ENCODE measurements around the gene ADCY1.

ADCY1 gene

DNA sequence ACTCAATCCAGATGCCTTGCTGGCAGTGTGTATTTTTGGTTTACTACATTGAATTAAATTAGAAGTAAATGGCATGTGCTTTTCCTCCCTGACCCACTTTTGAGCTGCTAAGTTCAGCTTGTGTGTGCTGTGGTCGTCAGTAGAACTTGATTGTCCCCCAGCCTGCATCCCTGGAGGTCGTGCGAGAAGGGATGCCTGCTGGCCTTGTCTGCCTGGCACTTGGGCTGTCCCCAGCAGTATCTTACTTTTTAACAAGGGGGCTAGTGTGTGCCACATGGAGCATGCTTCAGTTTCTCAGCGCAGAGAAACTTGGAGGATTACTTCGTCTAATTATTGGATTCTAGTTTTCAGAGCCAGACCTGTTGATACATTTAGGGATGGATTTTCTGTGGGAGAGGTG is 80.2 kb downstream of the ADCY1 start:
- DNase-seq: no peak

DNA sequence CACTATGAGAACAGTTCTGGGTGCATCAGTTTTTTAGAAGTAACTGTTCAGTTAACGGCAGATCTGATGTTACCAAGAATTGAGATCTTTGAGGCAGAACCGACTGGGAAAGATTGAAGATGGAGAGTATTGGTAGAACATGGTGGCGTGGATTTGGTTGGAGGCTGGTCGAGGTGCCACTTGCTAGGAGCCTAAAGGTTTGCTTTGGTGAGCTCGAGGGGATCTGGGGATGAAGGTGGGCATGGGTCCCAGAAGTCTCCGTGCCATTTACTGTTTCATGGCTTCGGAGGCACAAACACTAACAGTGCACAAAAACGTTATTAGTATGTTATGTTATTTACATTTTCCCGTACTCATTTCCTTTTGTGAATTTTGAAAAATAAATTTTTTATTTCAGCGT is 81.4 kb downstream of the ADCY1 start:
- DNase-seq: no peak

DNA sequence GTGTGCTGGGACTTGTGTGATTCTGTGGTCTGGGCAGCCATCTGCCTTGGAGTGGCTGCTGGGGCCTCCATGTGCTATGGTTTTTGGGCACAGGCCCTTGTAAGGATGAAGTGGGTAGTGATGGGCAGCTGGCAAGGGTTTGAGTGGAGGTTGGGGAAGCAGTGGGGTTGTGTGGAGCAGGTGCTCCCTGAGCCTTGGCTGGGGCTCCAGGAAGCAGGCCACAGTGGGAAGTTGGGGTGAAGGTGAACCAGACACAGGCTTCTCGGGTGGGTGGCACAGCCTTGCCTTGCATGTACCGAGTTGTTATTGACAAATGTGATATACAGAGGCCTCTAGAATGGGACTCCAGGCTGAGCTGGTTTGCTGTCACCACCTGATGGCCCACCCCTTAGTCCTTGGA is 82.3 kb downstream of the ADCY1 start:
- no peak for DNase-seq

DNA sequence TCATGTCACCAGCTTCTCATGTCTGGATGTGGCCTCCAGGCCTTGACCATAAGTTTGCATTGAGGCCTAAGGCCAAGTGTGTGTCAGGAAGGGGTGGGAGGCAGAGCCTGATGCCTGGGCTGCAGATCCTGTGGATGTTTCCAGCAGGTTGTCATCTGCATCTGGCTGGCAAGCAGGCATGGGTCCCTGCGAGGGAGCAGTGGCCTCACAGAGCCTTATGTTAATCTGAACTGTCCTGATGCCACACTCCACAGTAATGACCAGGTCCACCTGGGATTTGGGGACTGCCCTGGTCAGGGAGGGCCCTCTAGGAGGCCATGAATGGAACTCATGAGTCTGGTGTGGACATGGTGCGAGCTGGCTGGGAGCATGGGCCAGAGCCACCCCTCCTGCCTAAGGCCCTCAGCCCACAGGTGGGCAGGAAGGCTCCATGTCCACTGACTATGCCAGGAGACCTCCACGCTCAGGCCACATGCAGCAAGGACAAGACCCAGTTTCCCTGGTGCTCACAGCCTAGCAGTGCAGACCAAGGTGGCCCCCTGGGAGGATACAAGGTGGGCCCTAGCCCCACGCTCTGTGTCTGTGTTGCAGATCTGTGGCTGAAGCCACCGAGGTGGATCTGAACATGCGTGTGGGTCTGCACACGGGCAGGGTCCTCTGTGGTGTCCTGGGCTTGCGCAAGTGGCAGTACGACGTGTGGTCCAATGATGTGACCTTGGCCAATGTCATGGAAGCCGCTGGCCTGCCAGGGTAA is 83.1 kb downstream of the ADCY1 start:
- no peak for DNase-seq

DNA sequence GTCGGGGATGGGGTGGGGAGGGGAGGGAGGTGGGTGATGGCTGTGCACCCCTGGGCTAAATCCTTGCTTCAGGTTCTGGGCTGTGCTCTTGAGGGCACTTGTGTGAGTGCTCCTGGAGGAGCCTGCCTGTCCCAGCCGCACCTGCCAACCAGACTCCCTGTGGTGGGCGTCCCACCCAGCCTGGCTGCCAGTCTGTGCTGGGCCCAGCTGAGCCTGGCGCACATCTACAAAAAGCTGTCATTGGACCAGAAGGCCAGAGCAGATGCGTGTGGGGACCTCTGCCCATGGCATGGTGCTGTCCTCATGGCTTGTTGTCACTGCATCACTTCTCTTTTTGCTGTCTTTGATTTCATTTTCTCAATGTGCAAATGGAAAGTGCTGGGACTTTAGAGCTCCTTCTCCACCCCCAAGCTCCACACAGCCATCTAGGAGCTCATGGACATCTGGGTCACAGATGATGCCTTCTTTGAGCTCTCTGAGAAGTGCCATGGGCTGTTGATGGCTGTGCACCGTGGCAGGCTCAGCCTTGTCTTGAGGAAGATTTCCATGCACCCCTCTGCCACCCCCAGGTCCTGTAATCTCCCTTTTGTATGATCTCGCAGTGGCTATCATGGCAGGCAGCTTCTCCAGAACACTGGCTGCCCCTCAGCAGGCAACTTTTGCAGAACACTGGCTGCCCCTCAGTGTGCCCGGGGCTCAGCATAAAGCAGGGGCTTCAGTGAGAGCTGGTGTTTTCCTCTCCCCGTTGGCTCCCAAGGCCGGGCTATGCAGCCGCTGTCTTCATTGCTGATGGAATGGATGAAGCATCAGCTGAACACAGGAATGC is 83.9 kb downstream of the ADCY1 start:
- DNase-seq: no peak

DNA sequence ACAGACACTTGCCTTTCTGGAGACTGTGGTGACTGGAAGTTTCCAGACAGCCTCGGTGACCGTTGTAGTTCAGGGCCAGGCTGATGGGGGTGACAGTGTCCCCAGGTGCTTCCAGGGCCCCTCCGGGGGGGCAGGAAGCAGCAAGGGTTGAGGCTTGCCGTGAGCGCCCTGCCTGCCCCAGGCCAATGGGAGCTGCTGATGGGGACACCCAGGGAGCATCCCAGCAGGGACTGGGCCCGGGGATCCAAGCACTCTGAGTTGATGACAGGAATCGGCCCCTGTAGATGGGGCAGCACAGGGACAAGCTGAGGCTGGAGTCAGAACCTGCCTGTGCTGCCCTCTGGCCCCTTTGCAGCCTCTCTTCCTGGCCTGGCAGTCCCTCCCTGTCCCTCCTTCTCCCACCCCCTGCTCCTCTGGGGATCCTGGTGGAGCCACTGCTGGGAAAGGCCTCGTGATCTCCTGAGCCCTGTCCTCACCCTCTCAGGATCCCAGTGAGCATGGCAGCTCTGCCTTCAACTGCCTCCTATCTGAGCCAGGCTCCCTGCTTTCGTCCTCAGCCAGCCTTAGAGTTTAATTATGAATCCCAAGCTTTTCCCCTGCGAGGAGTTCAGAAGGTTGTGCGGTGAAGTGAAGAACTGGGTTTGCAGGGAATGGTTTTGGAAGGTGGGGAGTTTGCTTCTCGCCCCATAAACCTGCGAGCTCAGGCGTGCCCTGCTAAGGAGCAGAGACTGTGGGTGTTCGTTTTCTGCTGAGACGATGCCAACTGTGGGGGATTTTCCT is 84.7 kb downstream of the ADCY1 start:
- DNase-seq: no peak

DNA sequence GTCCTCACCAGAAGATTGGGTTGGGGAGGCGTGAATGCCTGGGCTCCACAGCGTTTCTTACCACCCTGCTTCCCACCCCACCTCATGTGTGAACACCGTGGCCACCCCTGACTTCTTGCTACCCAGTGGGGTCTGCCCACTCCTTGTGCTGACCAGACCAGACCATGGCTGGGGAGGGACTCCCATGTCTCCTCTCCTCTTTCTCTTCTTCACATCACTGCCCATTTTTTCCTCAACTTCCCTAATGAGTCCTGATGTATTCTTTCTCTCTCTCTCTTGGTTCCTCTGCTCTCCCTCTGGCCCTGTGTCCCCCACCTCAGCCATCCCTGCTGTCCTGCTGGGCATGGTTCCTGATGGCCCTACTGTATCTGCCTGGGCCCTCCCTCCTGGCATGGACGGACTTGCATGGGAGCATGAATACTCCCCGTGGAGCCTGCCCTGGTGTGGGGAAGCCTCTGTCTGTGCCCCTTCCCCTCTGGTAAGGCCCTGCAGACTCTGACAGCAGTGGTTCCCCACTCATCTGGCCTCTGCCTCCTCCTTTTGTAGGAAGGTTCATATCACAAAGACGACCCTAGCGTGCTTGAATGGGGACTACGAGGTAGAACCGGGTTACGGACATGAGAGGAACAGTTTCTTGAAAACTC is 85.5 kb downstream of the ADCY1 start:
- no peak for DNase-seq

DNA sequence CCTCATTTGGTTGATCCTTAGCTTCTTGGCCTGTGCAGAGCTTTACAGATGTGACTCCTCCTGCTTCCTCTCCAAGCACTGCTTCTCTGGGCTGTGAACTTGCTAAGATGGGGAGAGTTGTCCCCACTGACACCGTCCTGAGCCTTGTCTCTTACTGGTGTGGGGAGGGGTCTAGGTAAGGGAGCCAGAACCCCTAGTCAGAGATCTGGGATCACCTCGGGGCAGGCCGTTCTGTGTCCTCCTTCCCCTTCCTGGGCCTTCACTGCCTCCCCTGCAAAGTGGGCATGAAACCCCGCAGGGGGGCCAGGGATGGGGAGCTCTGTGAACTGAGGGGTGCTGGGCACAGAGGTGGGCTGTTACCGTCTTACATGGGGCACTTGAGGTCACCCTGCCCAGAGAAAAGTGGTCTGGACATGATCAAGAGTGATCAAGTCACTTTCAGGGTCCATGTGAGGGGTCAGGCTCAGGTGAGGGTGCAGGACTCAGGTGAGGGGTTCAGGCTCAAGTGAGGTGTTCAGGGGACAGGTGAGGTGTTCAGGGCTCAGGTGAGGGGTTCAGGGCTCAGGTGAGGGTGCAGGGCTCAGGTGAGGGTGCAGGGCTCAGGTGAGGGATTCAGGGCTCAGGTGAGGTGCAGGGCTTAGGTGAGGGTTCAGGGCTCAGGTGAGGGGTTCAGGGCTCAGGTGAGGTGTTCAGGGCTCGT is 86.2 kb downstream of the ADCY1 start:
- DNase-seq: no peak

DNA sequence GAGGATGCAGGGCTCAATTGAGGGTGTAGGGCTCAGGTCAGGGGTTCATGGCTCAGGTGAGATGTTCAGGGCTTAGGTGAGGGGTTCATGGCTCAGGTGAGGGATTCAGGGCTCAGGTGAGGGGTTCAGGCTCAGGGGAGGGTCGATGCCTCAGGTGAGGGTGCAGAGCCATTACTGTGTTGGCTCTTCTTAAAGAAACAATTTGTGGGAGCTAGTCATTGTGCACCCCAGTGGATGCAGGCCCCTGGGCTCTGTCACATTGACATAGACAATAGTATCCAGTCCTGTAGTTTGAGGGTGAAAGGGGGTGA is 86.7 kb downstream of the ADCY1 start:
- no peak for DNase-seq

DNA sequence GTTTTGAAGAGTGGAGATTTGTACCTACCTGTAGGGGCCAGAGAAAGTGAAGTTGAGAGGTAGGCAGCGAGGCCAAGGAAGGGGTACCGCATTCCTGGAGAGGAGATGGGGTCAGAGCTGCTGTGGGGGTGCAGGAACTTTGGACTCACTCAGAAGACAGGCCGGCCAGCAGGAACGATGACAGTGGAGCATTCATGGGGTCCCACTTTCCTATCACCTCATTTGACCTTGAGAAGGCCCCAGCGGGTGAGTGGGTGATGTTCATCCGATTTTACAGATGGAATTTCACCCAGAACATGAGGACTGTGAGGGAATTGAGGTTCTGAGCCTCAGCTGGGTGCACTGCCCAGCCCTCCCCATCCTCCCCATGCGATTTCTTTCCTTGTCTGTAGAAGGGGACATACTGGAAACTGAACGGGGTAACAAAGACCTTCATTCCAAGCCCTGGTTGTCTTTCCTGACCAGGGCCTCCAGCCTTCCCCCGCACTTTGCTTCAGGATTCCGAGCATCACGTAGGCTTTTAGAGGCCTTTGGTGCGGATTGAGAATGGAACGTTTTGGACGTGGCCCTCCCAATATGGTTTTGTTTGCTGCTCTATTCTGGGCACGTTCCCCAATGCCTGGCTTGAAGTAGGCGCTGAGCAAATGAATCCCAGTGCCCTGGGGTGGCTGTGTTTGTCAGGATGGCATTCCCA is 87.3 kb downstream of the ADCY1 start:
- DNase-seq: no peak

DNA sequence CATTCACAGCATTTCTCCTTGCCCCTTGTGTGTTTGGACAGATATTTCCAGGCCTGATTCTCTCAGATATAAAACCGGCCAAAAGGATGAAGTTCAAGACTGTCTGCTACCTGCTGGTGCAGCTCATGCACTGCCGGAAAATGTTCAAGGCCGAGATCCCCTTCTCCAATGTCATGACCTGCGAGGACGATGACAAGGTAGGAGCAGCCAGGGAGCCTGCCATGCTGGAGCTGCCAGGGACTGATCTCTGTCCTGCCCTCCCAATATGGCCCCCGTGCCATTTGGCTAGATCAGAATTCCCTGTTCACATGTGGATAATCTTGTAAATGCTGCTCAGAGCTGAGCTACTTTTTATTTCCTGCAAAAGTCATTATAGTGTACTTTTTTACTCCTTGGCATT is 87.8 kb downstream of the ADCY1 start:
- no peak for DNase-seq

DNA sequence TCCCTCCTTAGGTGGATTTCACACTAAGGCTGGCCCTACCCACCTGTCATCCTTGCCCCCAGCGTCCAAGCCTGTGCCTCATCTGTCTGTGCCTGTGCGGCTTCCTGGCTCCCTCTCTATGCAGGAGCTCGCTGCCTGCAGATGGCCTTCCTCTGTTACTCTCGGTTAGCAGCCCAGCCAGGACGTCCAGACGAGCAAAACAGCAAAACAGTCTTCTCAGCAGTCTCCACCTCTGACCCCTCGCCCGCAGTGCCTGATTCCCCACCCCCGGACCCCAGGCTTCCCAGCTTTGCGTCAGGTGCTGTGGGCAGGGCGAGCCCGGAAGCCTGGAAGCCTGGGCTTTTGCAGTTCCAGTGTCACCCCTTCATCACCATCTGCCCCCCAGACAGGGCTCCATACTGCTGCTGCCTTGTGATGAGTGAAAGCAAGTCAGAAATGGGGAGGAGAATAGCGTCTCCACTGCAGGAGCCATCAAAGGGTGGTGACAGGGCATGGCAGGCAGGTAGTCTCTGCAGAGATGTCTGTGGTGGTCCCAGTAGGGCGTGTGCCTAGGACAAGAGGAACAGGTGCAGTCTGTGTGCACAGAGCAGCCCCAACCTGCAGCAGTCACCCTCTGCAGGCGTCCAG is 88.5 kb downstream of the ADCY1 start:
- DNase-seq: no peak

DNA sequence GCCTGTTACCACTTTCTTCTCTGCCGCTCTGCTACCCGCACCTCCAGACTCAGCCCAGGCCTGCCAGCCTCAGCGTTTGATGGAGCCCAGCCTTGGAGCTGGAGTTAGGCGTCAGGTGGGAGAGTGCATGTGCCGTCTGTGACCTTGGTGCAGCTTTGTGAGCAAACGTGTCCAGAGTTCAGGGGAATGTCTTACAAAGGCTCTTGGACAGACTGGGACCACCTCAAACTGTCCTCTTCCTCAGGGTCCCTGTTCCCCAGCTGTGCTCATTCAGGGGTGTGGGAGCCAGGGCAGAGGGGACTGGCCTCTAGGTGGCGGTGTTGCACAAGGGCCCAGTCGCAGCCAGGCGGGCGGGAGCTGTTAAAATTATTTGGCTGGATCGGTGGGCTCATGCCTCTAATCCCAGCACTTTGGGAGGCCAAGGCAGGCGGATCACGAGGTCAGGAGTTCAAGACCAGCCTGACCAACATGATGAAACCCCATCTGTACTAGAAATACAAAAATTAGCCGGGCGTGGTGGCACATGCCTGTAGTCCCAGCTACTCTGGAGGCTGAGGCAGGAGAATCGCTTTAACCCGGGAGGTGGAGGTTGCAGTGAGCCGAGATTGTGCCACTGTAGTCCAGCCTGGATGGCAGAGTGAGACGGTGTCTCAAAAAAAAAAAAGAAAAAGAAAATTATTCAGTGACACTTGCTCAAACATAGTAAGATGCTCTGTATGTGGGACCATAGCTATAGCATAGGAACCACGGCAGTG is 89.2 kb downstream of the ADCY1 start:
- no peak for DNase-seq

DNA sequence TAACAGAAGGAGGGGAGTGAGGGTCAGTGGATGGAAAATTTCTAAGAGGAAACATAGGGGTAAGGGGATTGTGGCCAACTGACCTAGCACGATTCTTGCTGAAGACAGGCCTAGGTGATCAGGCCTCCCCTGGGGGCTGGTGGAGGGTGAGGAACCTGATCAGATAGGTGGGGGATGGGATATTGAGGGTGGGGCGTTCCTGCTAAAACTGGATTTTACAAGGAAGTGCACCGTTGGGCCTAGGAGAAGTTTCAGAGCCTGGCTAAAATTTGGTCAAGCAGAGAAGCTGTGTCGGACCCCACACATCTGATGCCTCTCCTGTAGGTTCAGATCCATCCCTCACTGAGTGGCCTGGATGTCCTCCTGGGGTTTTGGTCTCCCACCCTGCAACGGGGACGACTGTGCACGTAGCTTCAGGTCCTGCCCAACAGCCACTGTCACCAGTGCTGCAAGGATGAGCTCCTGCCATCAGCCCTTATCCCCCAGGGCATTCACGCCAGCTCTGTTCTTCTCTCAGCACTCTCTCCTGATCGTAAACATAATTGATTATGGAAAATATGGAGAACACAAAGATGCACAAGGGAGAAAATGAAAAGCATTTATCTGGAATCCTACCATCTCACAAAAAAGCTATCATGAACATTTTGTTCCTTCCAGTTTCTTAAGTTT is 89.9 kb downstream of the ADCY1 start:
- no peak for DNase-seq

DNA sequence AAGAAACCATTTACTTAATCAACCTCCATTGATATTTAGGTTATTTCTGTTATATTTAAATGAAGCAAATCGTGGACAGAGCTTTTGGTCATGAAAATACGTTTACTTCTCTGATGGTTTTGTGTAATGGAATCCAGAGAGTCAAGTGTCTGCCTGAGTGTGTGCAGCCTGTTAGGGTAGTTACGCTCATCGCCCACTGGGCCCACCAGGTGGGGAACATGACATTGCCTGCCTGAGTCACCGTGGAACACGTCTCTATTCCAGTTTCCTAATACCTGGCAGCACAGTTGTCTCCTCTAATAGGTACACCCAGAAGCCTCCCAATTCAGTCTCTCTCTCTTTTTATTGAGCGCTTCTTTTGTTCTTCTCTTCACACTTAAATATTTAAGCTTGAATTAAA is 91.0 kb downstream of the ADCY1 start:
- no peak for DNase-seq

DNA sequence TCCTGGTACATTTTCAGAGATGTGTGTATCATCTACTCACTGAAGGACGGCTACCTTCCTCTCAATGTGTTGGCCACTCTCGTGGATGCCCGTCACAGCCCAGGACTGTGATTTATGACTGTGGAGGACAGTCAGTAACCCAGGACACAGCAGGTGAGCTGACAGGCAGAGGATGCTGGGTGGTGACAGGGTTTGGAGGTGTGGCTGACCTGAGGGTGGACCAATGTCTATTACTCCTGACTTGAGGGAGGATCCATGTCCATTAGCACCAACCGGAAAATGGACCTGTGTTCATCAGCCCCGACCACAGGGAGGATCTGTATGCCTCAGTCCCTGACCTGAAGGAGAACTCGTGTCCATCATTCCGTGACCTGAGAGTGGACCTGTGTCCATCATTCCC is 96.1 kb downstream of the ADCY1 start:
- no peak for DNase-seq

DNA sequence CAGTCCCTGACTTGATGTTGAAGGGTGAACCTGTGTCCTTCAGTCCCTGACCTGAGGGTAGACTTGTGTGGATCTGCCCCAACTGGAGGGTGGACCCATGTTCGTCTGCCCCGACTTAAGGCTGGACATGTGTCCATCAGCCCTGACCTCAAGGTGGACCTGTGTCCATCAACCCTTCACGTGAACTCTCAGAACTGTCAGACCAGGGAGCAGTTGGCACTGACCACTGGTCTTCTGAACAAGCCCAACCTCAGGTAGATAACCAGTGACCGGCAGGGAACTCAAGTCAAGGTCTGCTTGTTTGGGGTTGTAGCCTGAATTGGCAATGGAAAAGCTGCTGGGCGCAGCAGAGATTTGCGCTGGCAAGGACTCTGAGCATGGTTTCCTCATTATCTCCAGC is 96.5 kb downstream of the ADCY1 start:
- no peak for DNase-seq

DNA sequence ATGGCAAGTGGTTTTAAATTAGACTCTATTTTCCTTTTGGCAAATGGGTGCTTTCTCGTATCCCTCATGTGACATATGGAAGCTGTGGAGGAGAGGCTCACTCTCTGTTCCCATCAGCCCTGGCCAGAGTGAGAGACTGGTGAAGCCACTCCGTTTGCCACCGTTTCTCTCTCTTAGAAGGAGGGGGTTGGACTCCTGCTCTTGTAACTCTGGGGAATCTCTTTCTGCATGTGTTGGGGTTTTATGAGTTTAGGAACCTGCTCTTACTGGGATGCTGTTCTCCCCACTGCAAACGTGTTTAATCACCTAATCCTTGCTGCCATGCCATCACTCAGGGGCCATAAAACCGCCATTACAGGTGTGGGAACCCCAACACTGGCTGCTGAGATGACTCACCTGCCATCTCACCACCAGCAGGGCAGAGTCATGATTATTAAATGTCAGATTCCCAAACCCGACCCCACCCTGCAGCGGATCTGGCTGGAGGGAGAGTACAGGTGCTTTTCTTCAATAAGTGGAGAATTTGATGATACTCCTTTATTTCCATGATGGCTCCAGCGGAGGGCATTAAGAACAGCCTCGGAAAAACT is 103.2 kb downstream of the ADCY1 start:
- DNase-seq: no peak

DNA sequence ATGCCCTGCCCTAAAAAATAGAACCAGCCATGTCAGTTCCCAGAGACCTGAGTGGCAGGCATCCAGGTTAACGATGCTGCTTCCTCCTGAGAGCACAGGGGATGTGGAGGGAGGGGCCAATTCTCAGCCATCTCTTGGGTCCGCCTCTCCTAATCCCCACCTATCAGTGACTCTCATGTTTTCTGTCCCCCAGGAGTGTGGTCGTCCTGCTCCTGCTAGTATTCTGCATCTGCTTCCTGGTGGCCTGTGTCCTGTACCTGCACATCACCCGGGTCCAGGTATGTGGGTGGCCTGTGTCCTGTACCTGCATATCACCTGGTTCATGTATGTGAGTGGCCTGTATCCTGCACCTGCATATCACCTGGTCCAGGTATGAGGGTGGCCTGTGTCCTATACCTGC is 105.3 kb downstream of the ADCY1 start:
- no peak for DNase-seq

DNA sequence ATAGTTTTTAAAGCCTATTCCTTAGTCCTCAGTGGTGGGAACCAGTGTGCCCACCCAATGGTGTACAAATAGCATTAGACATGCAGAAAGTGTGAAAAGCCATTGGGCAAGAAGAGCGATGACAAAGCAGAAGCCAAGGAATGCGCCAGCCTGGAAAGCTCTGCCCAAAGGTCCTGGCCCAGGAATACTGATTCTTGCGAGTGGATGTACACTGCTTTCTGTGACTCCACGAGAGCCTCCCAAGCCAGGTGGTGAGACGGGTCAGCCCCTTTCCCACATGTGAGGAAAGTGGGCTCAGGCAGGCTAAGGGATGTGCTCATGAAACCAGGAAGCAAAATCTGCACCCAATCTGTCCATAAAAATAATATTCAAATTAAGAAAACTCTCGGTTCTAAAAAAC is 106.6 kb downstream of the ADCY1 start:
- no peak for DNase-seq

All from CD4-positive, alpha-beta T cell treated with Interleukin-4 for 1 hour (primary cell).